GM12878 (cell line): ENCODE measurements around the gene BMP15. TPM values are rescaled to one million over a fixed set of nuclear protein-coding genes. Genes with fewer than 3 reads are reported as not detected.

Experiments used
- ATAC-seq: fragments of 200-7000 bp; cut with Tn5 transposase; 3 replicates; pipeline ENCODE4 v1.9.1; 2020; ENCODE audit warnings: mild to moderate bottlenecking, moderate library complexity
- BruUV-seq: library from RNA; stranded (reverse); fragments of 400-500 nt; replicated peaks from 2 replicates; lab custom pipeline; 2021; lab: Mats Ljungman, UMichigan
- CTCF ChIA-PET: fragments of 300-600 bp; sonication (Branson Sonifier 250); formaldehyde crosslinking; extraction: SDS; loops from one replicate; lab custom pipeline; 2021; ENCODE audit warnings: inconsistent platforms; lab: Yijun Ruan, JAX
- POLR2A ChIA-PET: fragments of 350-600 bp; formaldehyde crosslinking; extraction: SDS; loops from one replicate; lab custom pipeline; 2021; ENCODE audit warnings: inconsistent platforms; lab: Charles Lee
- RAD21 ChIA-PET: fragments of 300-600 bp; sonication (Branson Sonifier 250); formaldehyde crosslinking; loops from one replicate; lab custom pipeline; 2023; ENCODE audit warnings: antibody characterized with exemption; ENCODE audit not compliant: unreplicated experiment; lab: Charles Lee
- SMC1A ChIA-PET: fragments of 300-600 bp; sonication (Branson Sonifier 250); formaldehyde crosslinking; loops from one replicate; lab custom pipeline; 2023; ENCODE audit not compliant: unreplicated experiment, uncharacterized antibody; lab: Charles Lee
- DNase-seq: peaks from one replicate; pipeline ENCODE4 v3.0.0-alpha.2; 2011; ENCODE audit warnings: low read depth, low spot score
- FAIRE-seq: peaks from 3 replicates; lab custom pipeline; 2011; peaks lifted over from hg19 to GRCh38; lab: Jason Lieb, UNC
- H2AFZ ChIP-seq: 2 replicates; pipeline ENCODE4 v1.6.0; 2011; ENCODE audit warnings: low read depth, low read length, control low read depth; ENCODE audit not compliant: control insufficient read depth
- H3K27ac ChIP-seq: 2 replicates; pipeline ENCODE4 v1.5.1; 2011; ENCODE audit warnings: control low read depth; ENCODE audit not compliant: control insufficient read depth, insufficient read depth
- H3K27me3 ChIP-seq, 2 experiments: replicated peaks in 1 of 2; 2 replicates each; pipeline versions ENCODE4 v1.6.0 to v1.6.1; 2011; ENCODE audit warnings: low read length in 1 of 2; ENCODE audit not compliant: control insufficient read depth in 2 of 2, insufficient read depth in 2 of 2
- H3K36me3 ChIP-seq, 2 experiments: 2 replicates each; pipeline ENCODE4 v1.5.1; 2011; ENCODE audit warnings: low read length in 1 of 2; ENCODE audit not compliant: control insufficient read depth in 2 of 2, insufficient read depth in 2 of 2
- H3K4me1 ChIP-seq: 2 replicates; pipeline ENCODE4 v1.6.1; 2011; ENCODE audit warnings: mild to moderate bottlenecking, low read length, moderate library complexity, mixed read lengths; ENCODE audit not compliant: control insufficient read depth, insufficient read depth
- H3K4me2 ChIP-seq: 2 replicates; pipeline ENCODE4 v1.6.0; 2011; ENCODE audit warnings: control low read depth; ENCODE audit not compliant: control insufficient read depth, insufficient read depth
- H3K4me3 ChIP-seq: fragments of 200-600 bp; sonication (generic); 2 replicates; pipeline ENCODE4 v1.5.1; 2016
- H3K79me2 ChIP-seq: 2 replicates; pipeline ENCODE4 v1.6.0; 2011; ENCODE audit warnings: low read length; ENCODE audit not compliant: control insufficient read depth, insufficient read depth
- H3K9ac ChIP-seq: 2 replicates; pipeline ENCODE4 v1.8.0; 2011; ENCODE audit warnings: low read length, control low read depth, mixed read lengths; ENCODE audit not compliant: control insufficient read depth, insufficient read depth
- H3K9me3 ChIP-seq: replicated peaks from 3 replicates; pipeline ENCODE4 v1.5.1; 2011; ENCODE audit warnings: mild to moderate bottlenecking, low read length; ENCODE audit not compliant: control insufficient read depth, insufficient read depth
- H4K20me1 ChIP-seq: 2 replicates; pipeline ENCODE4 v1.6.0; 2011; ENCODE audit not compliant: control insufficient read depth, insufficient read depth
- CEBPZ ChIP-seq: fragments of 150-350 bp; IDR thresholded peaks from 2 replicates; pipeline ENCODE4 v1.6.1; 2016; ENCODE audit warnings: low read depth, low read length
- JUNB ChIP-seq: IDR thresholded peaks from 2 replicates; pipeline ENCODE4 v1.6.1; 2016; ENCODE audit warnings: antibody characterized with exemption, mild to moderate bottlenecking
- KAT2A ChIP-seq: conservative IDR thresholded peaks from 2 replicates; pipeline ENCODE4 v1.6.1; 2011; ENCODE audit warnings: low read depth, low read length; ENCODE audit not compliant: control insufficient read depth
- NR2C2 ChIP-seq: IDR thresholded peaks from 2 replicates; pipeline ENCODE4 v1.6.1; 2011; ENCODE audit warnings: borderline replicate concordance, low read depth; ENCODE audit not compliant: control insufficient read depth, insufficient read length
- POLR2AphosphoS2 ChIP-seq: IDR thresholded peaks from 2 replicates; pipeline ENCODE4 v1.6.1; 2011; ENCODE audit warnings: low read depth, mild to moderate bottlenecking, low read length, improper control_type of control experiment, moderate library complexity
- SMC3 ChIP-seq: IDR thresholded peaks from 2 replicates; pipeline ENCODE4 v1.6.1; 2011; ENCODE audit warnings: low read length, improper control_type of control experiment, borderline replicate concordance
- USF1 ChIP-seq: IDR thresholded peaks from 2 replicates; pipeline ENCODE4 v1.6.1; 2011; ENCODE audit warnings: borderline replicate concordance, low read depth, mild to moderate bottlenecking, moderate library complexity, mixed read lengths, low read length; ENCODE audit not compliant: insufficient read depth; ENCODE audit errors: extremely low read length
- ZNF217 ChIP-seq: fragments of 450-650 bp; IDR thresholded peaks from 2 replicates; pipeline ENCODE4 v1.6.1; 2017; ENCODE audit warnings: antibody characterized with exemption, mild to moderate bottlenecking
- ZNF24 ChIP-seq: fragments of 450-650 bp; IDR thresholded peaks from 2 replicates; pipeline ENCODE4 v1.6.1; 2017; ENCODE audit warnings: antibody characterized with exemption, mild to moderate bottlenecking
- WGBS: methylation state at CpG from one replicate; pipeline ENCODE4 v1.1.6; 2016; ENCODE audit warnings: low lambda C conversion rate; ENCODE audit not compliant: insufficient replicate concordance, insufficient coverage; ENCODE audit errors: missing lambda C conversion rate; 5-methylcytosine and 5-hydroxymethylcytosine counted together
- in situ Hi-C: fragments of 300-500 bp; cut with MboI; formaldehyde crosslinking; loops from 9 replicates; pipeline ENCODE4 v1.14.3; 2018; ENCODE audit warnings: mixed read lengths
- intact Hi-C: fragments of 100-400 bp; cut with micrococcal nuclease; formaldehyde crosslinking; loops from one replicate; pipeline ENCODE4 v1.14.2; 2022; ENCODE audit not compliant: unreplicated experiment
- polyA plus RNA-seq, 11 experiments: library from polyadenylated mRNA; depleted of rRNA in 4 of 11; unstranded in 6 of 11; stranded (reverse) in 5 of 11; fragments of >200 nt; fragmentation: Nextera tagmentation in 4 of 11; fragmentation: Illumina TruSeq in 1 of 11; extraction: Ambion mirVana in 4 of 11; extraction: Trizol in 1 of 11; gene quantifications; 1 replicate in 1 of 11; 2 replicates in 10 of 11; pipeline versions ENCODE4 v1.2.1 to v1.2.3, GENCODE V29; 2011 to 2016; ENCODE audit warnings: inconsistent platforms in 2 of 11, missing spikeins in 2 of 11, low read depth in 1 of 11
- total RNA-seq, 4 experiments: library from RNA; depleted of rRNA in 3 of 4; stranded (reverse); fragments of >200 nt in 3 of 4; fragmentation: Illumina TruSeq in 1 of 4; extraction: Trizol in 1 of 4; gene quantifications; 2 replicates each; pipeline versions ENCODE4 v1.2.1 to v1.2.3, GENCODE V29; 2013 to 2021

The BMP15 gene
- total and polyA plus RNA-seq, 10 of the 15 experiments (the other 5 are each of a cell fraction or from before 2014, with no cell fraction given) = not detected

- SMC1A ChIA-PET = interaction anchor here (0.8 to 2.0 kb wide), 4 partner anchors 8 to 46 kb away, joined by 3 to 4 read pairs (median 4); no protein-coding TSS in a partner anchor
- BruUV-seq = no TSS peak
- TF ChIP-seq USF1 (no peak), CEBPZ (no peak), KAT2A (no peak), ZNF217 (no peak), NR2C2 (no peak), ZNF24 (no peak), POLR2AphosphoS2 (no peak), SMC3 (no peak), JUNB (no peak)
- TF ChIP-seq, all 136 proteins: peak for 0
- DNase-seq (no peak), FAIRE-seq (no peak), ATAC-seq (no peak)
- H4K20me1 ChIP-seq = no peaks in the 10 kb centered on the region
- H3K4me3 ChIP-seq = no peak overlapping the region
- in situ Hi-C loops (no loop called here), intact Hi-C loops (no loop called here)
- 0% methylated on average over 2 of the region's 2 CpGs for WGBS
- H3K4me1 ChIP-seq = no peaks in the 10 kb centered on the region
- no peaks in the 10 kb centered on the region for H3K79me2 ChIP-seq
- no peak overlapping the region for H3K4me2 ChIP-seq
- ChIA-PET CTCF (interaction anchor here (0.6 to 2.1 kb wide), 6 partner anchors 12 to 251 kb away, joined by 3 to 9 read pairs (median 4); no protein-coding TSS in a partner anchor), POLR2A (no interaction called here), RAD21 (no interaction called here)
- no peaks in the 10 kb centered on the region for H3K36me3 ChIP-seq
- H3K27ac ChIP-seq = no peak overlapping the region
- no peak overlapping the region for H3K9ac ChIP-seq
- no peak overlapping the region for H2AFZ ChIP-seq
- no peaks in the 10 kb centered on the region for H3K27me3 ChIP-seq
- H3K9me3 ChIP-seq = no peaks in the 10 kb centered on the region
Observed at GRCh38 chrX:50942471-50942870, 31.9 kb downstream of the BMP15 start.
